H1 (cell line): ENCODE measurements around the gene SHISAL1. TPM values are rescaled to one million over a fixed set of nuclear protein-coding genes. Genes with fewer than 3 reads are reported as not detected.

ENCODE experiments used
- CTCF ChIA-PET: fragments of 300-600 bp; sonication (Branson Sonifier 250); formaldehyde crosslinking; loops from one replicate; lab custom pipeline; 2021; ENCODE audit not compliant: partially characterized antibody; lab: Charles Lee
- POLR2A ChIA-PET: fragments of 300-600 bp; sonication (Branson Sonifier 250); formaldehyde crosslinking; loops from one replicate; lab custom pipeline; 2021; ENCODE audit warnings: inconsistent platforms; ENCODE audit not compliant: partially characterized antibody; lab: Charles Lee
- DNase-seq, 2 experiments: peaks; one replicate each; pipeline versions ENCODE4 v3.0.0 to v3.0.0-alpha.2; 2010 to 2022; ENCODE audit warnings: low spot score in 2 of 2, low read depth in 1 of 2, mixed read lengths in 1 of 2
- FAIRE-seq: peaks from 2 replicates; lab custom pipeline; 2011; peaks lifted over from hg19 to GRCh38; lab: Jason Lieb, UNC
- H2AFZ ChIP-seq: 2 replicates; pipeline ENCODE4 v1.8.1; 2012; ENCODE audit warnings: low read length, inconsistent platforms
- H2AK5ac ChIP-seq: 2 replicates; pipeline ENCODE4 v1.6.1; 2013; ENCODE audit warnings: low read depth, low read length
- H2BK120ac ChIP-seq: replicated peaks from 2 replicates; pipeline ENCODE3; 2013; ENCODE audit warnings: low read depth, low read length, inconsistent platforms
- H2BK12ac ChIP-seq: 2 replicates; pipeline ENCODE4 v1.6.1; 2013; ENCODE audit warnings: low read depth, low read length
- H2BK15ac ChIP-seq: 2 replicates; pipeline ENCODE4 v1.6.1; 2013; ENCODE audit warnings: low read length
- H2BK20ac ChIP-seq: 2 replicates; pipeline ENCODE4 v1.6.1; 2013; ENCODE audit warnings: low read length
- H2BK5ac ChIP-seq: 2 replicates; pipeline ENCODE4 v1.6.1; 2013; ENCODE audit warnings: low read depth, low read length
- H3K14ac ChIP-seq: 2 replicates; pipeline ENCODE4 v1.6.1; 2013; ENCODE audit warnings: inconsistent platforms; ENCODE audit not compliant: insufficient read length
- H3K18ac ChIP-seq: 2 replicates; pipeline ENCODE4 v1.6.1; 2013; ENCODE audit warnings: low read length; ENCODE audit errors: extremely low read depth
- H3K23ac ChIP-seq: 2 replicates; pipeline ENCODE4 v1.6.1; 2013; ENCODE audit warnings: inconsistent platforms; ENCODE audit not compliant: insufficient read length
- H3K23me2 ChIP-seq: 2 replicates; pipeline ENCODE4 v1.6.1; 2013; ENCODE audit warnings: low read depth, low read length
- H3K27ac ChIP-seq: 2 replicates; pipeline ENCODE4 v1.6.1; 2011; ENCODE audit warnings: low read depth, low read length, inconsistent platforms
- H3K27me3 ChIP-seq, 4 experiments: replicated peaks in 1 of 4; 1 replicate in 1 of 4; 2 replicates in 3 of 4; pipeline versions ENCODE4 v1.6.1 to v1.8.1; 2011 to 2013; ENCODE audit warnings: low read length in 3 of 4, mild to moderate bottlenecking in 3 of 4, inconsistent platforms in 2 of 4, mixed read lengths in 2 of 4, moderate library complexity in 1 of 4; ENCODE audit not compliant: control insufficient read depth in 3 of 4, insufficient read depth in 3 of 4; ENCODE audit errors: extremely low read depth in 1 of 4
- H3K36me3 ChIP-seq, 4 experiments: 2 replicates each; pipeline versions ENCODE4 v1.6.1 to v1.8.1; 2011 to 2013; ENCODE audit warnings: mild to moderate bottlenecking in 4 of 4, low read length in 3 of 4, moderate library complexity in 2 of 4, control low read depth in 1 of 4, inconsistent platforms in 1 of 4; ENCODE audit not compliant: insufficient read depth in 4 of 4, control insufficient read depth in 2 of 4
- H3K4ac ChIP-seq: replicated peaks from 2 replicates; pipeline ENCODE3; 2013; ENCODE audit warnings: low read length, low read depth, mixed read lengths, inconsistent platforms; ENCODE audit not compliant: insufficient read length
- H3K4me1 ChIP-seq, 4 experiments: replicated peaks in 1 of 4; 1 replicate in 1 of 4; 2 replicates in 3 of 4; pipeline versions ENCODE4 v1.6.1 to v1.8.1; 2011 to 2013; ENCODE audit warnings: low read length in 3 of 4, inconsistent platforms in 2 of 4, mixed read lengths in 1 of 4; ENCODE audit not compliant: insufficient read depth in 4 of 4, control insufficient read depth in 3 of 4
- H3K4me2 ChIP-seq, 2 experiments: 2 replicates each; pipeline versions ENCODE4 v1.6.1 to v1.8.1; 2011 to 2013; ENCODE audit warnings: low read depth in 2 of 2, low read length in 2 of 2, control low read depth in 1 of 2, inconsistent platforms in 1 of 2, mild to moderate bottlenecking in 1 of 2; ENCODE audit not compliant: insufficient read depth in 1 of 2
- H3K4me3 ChIP-seq, 4 experiments: fragments of 200-600, 300-600 bp in 1 of 4; sonication (generic), shearing (Covaris generic), sonication (Bioruptor Twin) in 1 of 4; 2 replicates each; pipeline versions ENCODE4 v1.5.1 to v1.8.1; 2011 to 2016; ENCODE audit warnings: low read length in 4 of 4, low read depth in 3 of 4, control low read depth in 2 of 4, inconsistent platforms in 2 of 4, mild to moderate bottlenecking in 2 of 4, mixed read lengths in 1 of 4, moderate library complexity in 1 of 4; ENCODE audit not compliant: insufficient read depth in 2 of 4; ENCODE audit errors: extremely low read depth in 1 of 4
- H3K56ac ChIP-seq: replicated peaks from 2 replicates; pipeline ENCODE3; 2013; ENCODE audit warnings: low read depth, mild to moderate bottlenecking, mixed read lengths, low read length, inconsistent platforms; ENCODE audit not compliant: insufficient read length
- H3K79me1 ChIP-seq: 2 replicates; pipeline ENCODE4 v1.6.1; 2013; ENCODE audit warnings: low read depth, low read length, control low read depth
- H3K79me2 ChIP-seq, 2 experiments: 2 replicates each; pipeline versions ENCODE4 v1.6.1 to v1.8.1; 2012 to 2013; ENCODE audit warnings: low read length in 2 of 2, mild to moderate bottlenecking in 2 of 2, inconsistent platforms in 1 of 2; ENCODE audit not compliant: insufficient read depth in 2 of 2, control insufficient read depth in 1 of 2
- H3K9ac ChIP-seq, 4 experiments: replicated peaks in 1 of 4; 1 replicate in 1 of 4; 2 replicates in 3 of 4; pipeline versions ENCODE4 v1.6.1 to v1.8.1; 2011 to 2013; ENCODE audit warnings: low read depth in 3 of 4, low read length in 3 of 4, control low read depth in 2 of 4, mild to moderate bottlenecking in 2 of 4, moderate library complexity in 2 of 4, inconsistent platforms in 1 of 4; ENCODE audit errors: extremely low read depth in 1 of 4
- H3K9me3 ChIP-seq, 2 experiments: 2 replicates each; pipeline versions ENCODE4 v1.6.1 to v1.8.1; 2012 to 2013; ENCODE audit warnings: mild to moderate bottlenecking in 2 of 2, moderate library complexity in 2 of 2, control low read depth in 1 of 2, inconsistent platforms in 1 of 2, low read depth in 1 of 2, low read length in 1 of 2, mixed read lengths in 1 of 2; ENCODE audit not compliant: insufficient read depth in 2 of 2
- H4K20me1 ChIP-seq, 2 experiments: replicated peaks in 1 of 2; 2 replicates each; pipeline versions ENCODE3 to v1.8.1; 2011 to 2013; ENCODE audit warnings: inconsistent platforms in 2 of 2, low read length in 2 of 2, mild to moderate bottlenecking in 1 of 2; ENCODE audit not compliant: insufficient read depth in 2 of 2, control insufficient read depth in 1 of 2
- H4K5ac ChIP-seq: 2 replicates; pipeline ENCODE4 v1.6.1; 2013; ENCODE audit warnings: low read length, low read depth, mixed read lengths, inconsistent platforms; ENCODE audit not compliant: insufficient read length
- H4K8ac ChIP-seq: 2 replicates; pipeline ENCODE4 v1.8.0; 2013; ENCODE audit warnings: mild to moderate bottlenecking, moderate library complexity, low read length, inconsistent platforms; ENCODE audit not compliant: insufficient read depth; ENCODE audit errors: extremely low read depth
- H4K91ac ChIP-seq: replicated peaks from 2 replicates; pipeline ENCODE3; 2013; ENCODE audit warnings: low read length, mixed read lengths, inconsistent platforms; ENCODE audit not compliant: insufficient read length
- BCL11A ChIP-seq, 2 experiments: IDR thresholded peaks; one replicate each; pipeline ENCODE4 v1.6.1; 2011; ENCODE audit warnings: low read depth in 2 of 2, low read length in 2 of 2, mild to moderate bottlenecking in 2 of 2
- SIX5 ChIP-seq: IDR thresholded peaks from 2 replicates; pipeline ENCODE4 v1.6.1; 2011; ENCODE audit warnings: mild to moderate bottlenecking, low read depth, low read length
- WGBS, 2 experiments: shearing (Covaris generic) in 1 of 2; methylation state at CpG; one replicate each; pipeline versions ENCODE4 v1.1.6 to v1.1.7; 2013 to 2015; ENCODE audit warnings: low lambda C conversion rate in 2 of 2, mixed read lengths in 2 of 2, inconsistent platforms in 1 of 2, low coverage in 1 of 2, missing lambda C conversion rate in 1 of 2; ENCODE audit not compliant: insufficient replicate concordance in 2 of 2, insufficient coverage in 1 of 2, insufficient read length in 1 of 2; ENCODE audit errors: extremely low coverage in 1 of 2, missing lambda C conversion rate in 1 of 2; 5-methylcytosine and 5-hydroxymethylcytosine counted together
- polyA plus RNA-seq, 7 experiments: library from polyadenylated mRNA; depleted of rRNA in 3 of 7; stranded (reverse) in 5 of 7; unstranded in 2 of 7; fragments of >200 nt in 5 of 7; fragments of 200-250 nt in 2 of 7; gene quantifications; 1 replicate in 5 of 7; 2 replicates in 1 of 7; 4 replicates in 1 of 7; pipeline versions ENCODE4 v1.2.1 to v1.2.3, GENCODE V29; 2011 to 2013; ENCODE audit warnings: missing spikeins in 2 of 7, mixed read lengths in 2 of 7
- total RNA-seq: library from RNA; stranded (reverse); fragmentation: NEBNext Ultra II Directional; extraction: Animal tissue kit (Norgen Biotek cat#: 25700); gene quantifications from 2 replicates; pipeline ENCODE4 v1.2.1, GENCODE V29; 2021

The SHISAL1 gene
- total and polyA plus RNA-seq, 2 of the 8 experiments (the other 6 are each of a cell fraction or from before 2014, with no cell fraction given): 3.7 to 5.8 TPM

- H2BK20ac ChIP-seq: no peak overlapping the region
- no peak overlapping the region for H2BK12ac ChIP-seq
- no peak overlapping the region for H4K5ac ChIP-seq
- no peak overlapping the region for H3K56ac ChIP-seq
- H3K27ac ChIP-seq: no peak overlapping the region
- H3K23me2 ChIP-seq: no peaks in the 10 kb centered on the region; the same call in 1 of the 2 replicates
- H3K27me3 ChIP-seq: no peaks in the 10 kb centered on the region
- no peak overlapping the region for H4K91ac ChIP-seq
- WGBS, 2 experiments: 93% methylated on average over 7 of the region's 16 CpGs; no CpG with 5 or more reads in 1 of the 2 experiments
- H3K4me3 ChIP-seq: no peak overlapping the region
- H4K20me1 ChIP-seq: no peaks in the 10 kb centered on the region
- H3K4me1 ChIP-seq: no peaks in the 10 kb centered on the region
- no peak overlapping the region for H2BK120ac ChIP-seq
- DNase-seq: no peak
- no peak overlapping the region for H3K4me2 ChIP-seq
- no peak for FAIRE-seq
- no peak overlapping the region for H3K14ac ChIP-seq
- H2AFZ ChIP-seq: 0 out of 2 replicates have a peak overlapping the region, but pooled peaks have one; percentile 9
- no peak overlapping the region for H3K23ac ChIP-seq
- H2AK5ac ChIP-seq: peak overlapping the region; percentile 13; the same call in 1 of the 2 replicates
- H3K79me2 ChIP-seq: no peaks in the 10 kb centered on the region
- ChIA-PET CTCF (interaction anchor here (0.7 kb wide), 3 partner anchors 9 to 82 kb away, joined by 3 read pairs; no protein-coding TSS in a partner anchor), POLR2A (interaction anchor here (0.6 to 1.3 kb wide), 2 partner anchors 11 to 14 kb away, joined by 3 read pairs; no protein-coding TSS in a partner anchor)
- H4K8ac ChIP-seq: no peak overlapping the region
- no peaks in the 10 kb centered on the region for H3K36me3 ChIP-seq
- H3K9ac ChIP-seq: no peak overlapping the region
- H3K4ac ChIP-seq: no peak overlapping the region
- no peak overlapping the region for H2BK5ac ChIP-seq
- no peaks in the 10 kb centered on the region for H3K79me1 ChIP-seq
- no peak overlapping the region for H2BK15ac ChIP-seq
- TF ChIP-seq BCL11A (IDR thresholded peaks at IDR 0.05; ENCODE audit: low read depth in 2 of 2, low read length in 2 of 2): no peak
- TF ChIP-seq SIX5: no peak
- no peaks in the 10 kb centered on the region for H3K9me3 ChIP-seq
- H3K18ac ChIP-seq: no peak overlapping the region
Observed at GRCh38 chr22:44207173-44207980, 105.4 kb downstream of the SHISAL1 start.
